SIG-M5 treated with dmso at 0.1 percent for 504 hours (cell line): ENCODE data around the gene MBD3L4.
A peak's percentile ranks its signal among the peaks of the same experiment; 100 is the strongest.
"Not testable (repeated sequence)": the region's sequence is repeated elsewhere in the genome, so short reads cannot be mapped to it uniquely, and the experiment has no call there.

Experiments used
- DNase-seq: peaks from one replicate; lab custom pipeline; 2025; ENCODE audit not compliant: unreplicated experiment; lab: John Stamatoyannopoulos, UW

The MBD3L4 gene

GRCh38 chr19:7051421-7051820, 11.4 kb upstream of the MBD3L4 start:
- not testable (repeated sequence) for DNase-seq

- not testable (repeated sequence) for DNase-seq
Observed at GRCh38 chr19:7049021-7049420, 9.0 kb upstream of the MBD3L4 start, which contains the start of gene MBD3L2. Gene MBD3L2, plus strand, starts transcription at chr19:7049321. Its CDS starts 53 bp downstream, at chr19:7049374.

- not testable (repeated sequence) for DNase-seq
Observed at GRCh38 chr19:7041563-7041962, 1.6 kb upstream of the MBD3L4 start.

GRCh38 chr19:7030278-7030677, 9.7 kb downstream of the MBD3L4 start, which contains the start of gene MBD3L5:
Gene MBD3L5, plus strand, starts transcription at chr19:7030578. Its CDS starts 34 bp downstream, at chr19:7030612.
- DNase-seq = not testable (repeated sequence)

- DNase-seq = not testable (repeated sequence)
Observed at GRCh38 chr19:7028790-7029189, 11.2 kb downstream of the MBD3L4 start.

GRCh38 chr19:7021331-7021730, 18.6 kb downstream of the MBD3L4 start, which contains the start of gene MBD3L2B:
Gene MBD3L2B, minus strand, starts transcription at chr19:7021431. Its CDS starts 34 bp downstream, at chr19:7021397.
- DNase-seq = not testable (repeated sequence)

GRCh38 chr19:7018828-7019227, 21.2 kb downstream of the MBD3L4 start:
- DNase-seq = no peak

- no peak for DNase-seq
Observed at GRCh38 chr19:7013678-7014077, 26.3 kb downstream of the MBD3L4 start.

- no peak for DNase-seq
Observed at GRCh38 chr19:7010722-7011593, 29.0 kb downstream of the MBD3L4 start.

GRCh38 chr19:7007859-7008258, 32.1 kb downstream of the MBD3L4 start:
- DNase-seq = no peak

- DNase-seq = no peak
Observed at GRCh38 chr19:7006135-7006704, 33.8 kb downstream of the MBD3L4 start.

GRCh38 chr19:7004313-7004931, 35.6 kb downstream of the MBD3L4 start:
- peak; percentile 33 for DNase-seq

- peak; percentile 26 for DNase-seq
Observed at GRCh38 chr19:7000816-7001215, 39.2 kb downstream of the MBD3L4 start.

- DNase-seq = no peak
Observed at GRCh38 chr19:7000333-7000732, 39.6 kb downstream of the MBD3L4 start.

GRCh38 chr19:6999933-7000332, 40.0 kb downstream of the MBD3L4 start:
- peak; percentile 15 for DNase-seq

GRCh38 chr19:6997679-6998445, 42.1 kb downstream of the MBD3L4 start:
- DNase-seq = peak; percentile 65

- no peak for DNase-seq
Observed at GRCh38 chr19:6996810-6997209, 43.2 kb downstream of the MBD3L4 start.

GRCh38 chr19:6995054-6995453, 44.9 kb downstream of the MBD3L4 start:
- no peak for DNase-seq

GRCh38 chr19:6988257-6988656, 51.7 kb downstream of the MBD3L4 start:
- no peak for DNase-seq

- DNase-seq = peak; percentile 85
Observed at GRCh38 chr19:6987850-6988249, 52.1 kb downstream of the MBD3L4 start.
